GM12878 (cell line): ENCODE measurements around the gene PMM2. TPM values are rescaled to one million over a fixed set of nuclear protein-coding genes. Genes with fewer than 3 reads are reported as not detected.

Experiments used
- ATAC-seq: fragments of 200-7000 bp; cut with Tn5 transposase; 3 replicates; pipeline ENCODE4 v1.9.1; 2020; ENCODE audit warnings: mild to moderate bottlenecking, moderate library complexity
- BruUV-seq: library from RNA; stranded (reverse); fragments of 400-500 nt; replicated peaks from 2 replicates; lab custom pipeline; 2021; lab: Mats Ljungman, UMichigan
- CTCF ChIA-PET: fragments of 300-600 bp; sonication (Branson Sonifier 250); formaldehyde crosslinking; extraction: SDS; loops from one replicate; lab custom pipeline; 2021; ENCODE audit warnings: inconsistent platforms; lab: Yijun Ruan, JAX
- POLR2A ChIA-PET: fragments of 350-600 bp; formaldehyde crosslinking; extraction: SDS; loops from one replicate; lab custom pipeline; 2021; ENCODE audit warnings: inconsistent platforms; lab: Charles Lee
- RAD21 ChIA-PET: fragments of 300-600 bp; sonication (Branson Sonifier 250); formaldehyde crosslinking; loops from one replicate; lab custom pipeline; 2023; ENCODE audit warnings: antibody characterized with exemption; ENCODE audit not compliant: unreplicated experiment; lab: Charles Lee
- SMC1A ChIA-PET: fragments of 300-600 bp; sonication (Branson Sonifier 250); formaldehyde crosslinking; loops from one replicate; lab custom pipeline; 2023; ENCODE audit not compliant: unreplicated experiment, uncharacterized antibody; lab: Charles Lee
- DNase-seq: peaks from one replicate; pipeline ENCODE4 v3.0.0-alpha.2; 2011; ENCODE audit warnings: low read depth, low spot score
- FAIRE-seq: peaks from 3 replicates; lab custom pipeline; 2011; peaks lifted over from hg19 to GRCh38; lab: Jason Lieb, UNC
- H2AFZ ChIP-seq: 2 replicates; pipeline ENCODE4 v1.6.0; 2011; ENCODE audit warnings: low read depth, low read length, control low read depth; ENCODE audit not compliant: control insufficient read depth
- H3K27ac ChIP-seq: 2 replicates; pipeline ENCODE4 v1.5.1; 2011; ENCODE audit warnings: control low read depth; ENCODE audit not compliant: control insufficient read depth, insufficient read depth
- H3K27me3 ChIP-seq, 2 experiments: replicated peaks in 1 of 2; 2 replicates each; pipeline versions ENCODE4 v1.6.0 to v1.6.1; 2011; ENCODE audit warnings: low read length in 1 of 2; ENCODE audit not compliant: control insufficient read depth in 2 of 2, insufficient read depth in 2 of 2
- H3K36me3 ChIP-seq, 2 experiments: 2 replicates each; pipeline ENCODE4 v1.5.1; 2011; ENCODE audit warnings: low read length in 1 of 2; ENCODE audit not compliant: control insufficient read depth in 2 of 2, insufficient read depth in 2 of 2
- H3K4me1 ChIP-seq: 2 replicates; pipeline ENCODE4 v1.6.1; 2011; ENCODE audit warnings: mild to moderate bottlenecking, low read length, moderate library complexity, mixed read lengths; ENCODE audit not compliant: control insufficient read depth, insufficient read depth
- H3K4me2 ChIP-seq: 2 replicates; pipeline ENCODE4 v1.6.0; 2011; ENCODE audit warnings: control low read depth; ENCODE audit not compliant: control insufficient read depth, insufficient read depth
- H3K4me3 ChIP-seq: fragments of 200-600 bp; sonication (generic); 2 replicates; pipeline ENCODE4 v1.5.1; 2016
- H3K79me2 ChIP-seq: 2 replicates; pipeline ENCODE4 v1.6.0; 2011; ENCODE audit warnings: low read length; ENCODE audit not compliant: control insufficient read depth, insufficient read depth
- H3K9ac ChIP-seq: 2 replicates; pipeline ENCODE4 v1.8.0; 2011; ENCODE audit warnings: low read length, control low read depth, mixed read lengths; ENCODE audit not compliant: control insufficient read depth, insufficient read depth
- H3K9me3 ChIP-seq: replicated peaks from 3 replicates; pipeline ENCODE4 v1.5.1; 2011; ENCODE audit warnings: mild to moderate bottlenecking, low read length; ENCODE audit not compliant: control insufficient read depth, insufficient read depth
- H4K20me1 ChIP-seq: 2 replicates; pipeline ENCODE4 v1.6.0; 2011; ENCODE audit not compliant: control insufficient read depth, insufficient read depth
- BMI1 ChIP-seq: fragments of 450-650 bp; IDR thresholded peaks from 2 replicates; pipeline ENCODE4 v1.6.1; 2016; ENCODE audit warnings: mild to moderate bottlenecking, moderate library complexity, borderline replicate concordance
- BRCA1 ChIP-seq: IDR thresholded peaks from 2 replicates; pipeline ENCODE4 v1.6.1; 2011; ENCODE audit warnings: low read depth, low read length, improper control_type of control experiment
- HDAC2 ChIP-seq: fragments of 200-600 bp; sonication (generic); IDR thresholded peaks from 2 replicates; pipeline ENCODE4 v1.6.1; 2017
- HDGF ChIP-seq: fragments of 450-650 bp; IDR thresholded peaks from 2 replicates; pipeline ENCODE4 v1.6.1; 2016; ENCODE audit warnings: antibody characterized with exemption
- HSF1 ChIP-seq: fragments of 150-350 bp; IDR thresholded peaks from 2 replicates; pipeline ENCODE4 v1.6.1; 2014; ENCODE audit warnings: mild to moderate bottlenecking, low read depth, low read length
- IKZF1 ChIP-seq: fragments of 450-650 bp; conservative IDR thresholded peaks from 2 replicates; pipeline ENCODE4 v1.6.1; 2017; ENCODE audit warnings: antibody characterized with exemption, mild to moderate bottlenecking
- KDM1A ChIP-seq: fragments of 200-600 bp; sonication (generic); IDR thresholded peaks from 2 replicates; pipeline ENCODE4 v1.6.1; 2016; ENCODE audit warnings: borderline replicate concordance
- MEF2A ChIP-seq: IDR thresholded peaks from 2 replicates; pipeline ENCODE4 v1.6.1; 2011; ENCODE audit warnings: low read depth, mild to moderate bottlenecking, low read length, moderate library complexity; ENCODE audit not compliant: insufficient read depth
- NBN ChIP-seq: fragments of 450-650 bp; IDR thresholded peaks from 2 replicates; pipeline ENCODE4 v1.6.1; 2016
- PKNOX1 ChIP-seq: fragments of 450-650 bp; IDR thresholded peaks from 2 replicates; pipeline ENCODE4 v1.6.1; 2016; ENCODE audit warnings: mild to moderate bottlenecking
- PML ChIP-seq: IDR thresholded peaks from 2 replicates; pipeline ENCODE4 v1.6.1; 2012; ENCODE audit warnings: low read length, inconsistent platforms
- RFX5 ChIP-seq: IDR thresholded peaks from 2 replicates; pipeline ENCODE4 v1.6.1; 2011; ENCODE audit warnings: low read depth, low read length, improper control_type of control experiment
- SIN3A ChIP-seq: IDR thresholded peaks from 2 replicates; pipeline ENCODE4 v1.6.1; 2012; ENCODE audit warnings: low read depth, low read length, improper control_type of control experiment
- TCF3 ChIP-seq: IDR thresholded peaks from 2 replicates; pipeline ENCODE4 v1.6.1; 2012; ENCODE audit warnings: low read depth, mild to moderate bottlenecking, low read length, borderline replicate concordance; ENCODE audit not compliant: insufficient read depth
- ZBED1 ChIP-seq: IDR thresholded peaks from 2 replicates; pipeline ENCODE4 v1.6.1; 2016; ENCODE audit warnings: borderline replicate concordance
- WGBS: methylation state at CpG from one replicate; pipeline ENCODE4 v1.1.6; 2016; ENCODE audit warnings: low lambda C conversion rate; ENCODE audit not compliant: insufficient replicate concordance, insufficient coverage; ENCODE audit errors: missing lambda C conversion rate; 5-methylcytosine and 5-hydroxymethylcytosine counted together
- in situ Hi-C: fragments of 300-500 bp; cut with MboI; formaldehyde crosslinking; loops from 9 replicates; pipeline ENCODE4 v1.14.3; 2018; ENCODE audit warnings: mixed read lengths
- intact Hi-C: fragments of 100-400 bp; cut with micrococcal nuclease; formaldehyde crosslinking; loops from one replicate; pipeline ENCODE4 v1.14.2; 2022; ENCODE audit not compliant: unreplicated experiment
- polyA plus RNA-seq, 11 experiments: library from polyadenylated mRNA; depleted of rRNA in 4 of 11; unstranded in 6 of 11; stranded (reverse) in 5 of 11; fragments of >200 nt; fragmentation: Nextera tagmentation in 4 of 11; fragmentation: Illumina TruSeq in 1 of 11; extraction: Ambion mirVana in 4 of 11; extraction: Trizol in 1 of 11; gene quantifications; 1 replicate in 1 of 11; 2 replicates in 10 of 11; pipeline versions ENCODE4 v1.2.1 to v1.2.3, GENCODE V29; 2011 to 2016; ENCODE audit warnings: inconsistent platforms in 2 of 11, missing spikeins in 2 of 11, low read depth in 1 of 11
- total RNA-seq, 4 experiments: library from RNA; depleted of rRNA in 3 of 4; stranded (reverse); fragments of >200 nt in 3 of 4; fragmentation: Illumina TruSeq in 1 of 4; extraction: Trizol in 1 of 4; gene quantifications; 2 replicates each; pipeline versions ENCODE4 v1.2.1 to v1.2.3, GENCODE V29; 2013 to 2021

Gene PMM2
- total and polyA plus RNA-seq, 10 of the 15 experiments (the other 5 are each of a cell fraction or from before 2014, with no cell fraction given): 22.6 to 69.4 (median 52.3) TPM

GRCh38 chr16:8788578-8789172, 9.0 kb upstream of the PMM2 start:
- POLR2A ChIA-PET: no interaction called here
- no TSS peak for BruUV-seq
- intact Hi-C loops: no loop called here

GRCh38 chr16:8795091-8795490, 2.5 kb upstream of the PMM2 start:
- ATAC-seq (no peak), DNase-seq (no peak), FAIRE-seq (no peak)
- in situ Hi-C loops: loop anchor here (5.0 kb wide), 1 partner anchor 133 kb away; no protein-coding TSS in a partner anchor
- H3K4me2 ChIP-seq: no peak overlapping the region
- POLR2A ChIA-PET: no interaction called here
- no peak overlapping the region for H2AFZ ChIP-seq
- H3K4me1 ChIP-seq: peaks cover 10% of the 10 kb centered on the region
- peaks cover 47% of the 10 kb centered on the region for H3K79me2 ChIP-seq
- H3K27me3 ChIP-seq: no peaks in the 10 kb centered on the region
- H3K36me3 ChIP-seq: no peaks in the 10 kb centered on the region; a peak in 1 of 4 replicates
- RAD21 ChIA-PET: no interaction called here
- H3K4me3 ChIP-seq: no peak overlapping the region
- no TSS peak for BruUV-seq
- no peaks in the 10 kb centered on the region for H3K9me3 ChIP-seq
- 92% methylated on average over 8 of the region's 8 CpGs for WGBS
- no peak overlapping the region for H3K9ac ChIP-seq
- no peaks in the 10 kb centered on the region for H4K20me1 ChIP-seq
- CTCF ChIA-PET: interaction anchor here (6.4 kb wide), 1 partner anchor 133 kb away, joined by 62 read pairs; no protein-coding TSS in a partner anchor
- intact Hi-C loops: loop anchor here (5.0 kb wide), 4 partner anchors 97 to 337 kb away; partner anchors contain the start of gene HAPSTR1
- SMC1A ChIA-PET: no interaction called here
- TF ChIP-seq BRCA1 (no peak), RFX5 (no peak), ZBED1 (no peak), IKZF1 (no peak), NBN (no peak), HDGF (no peak), TCF3 (no peak), SIN3A (no peak), HSF1 (no peak), PML (no peak), MEF2A (no peak), HDAC2 (no peak), PKNOX1 (no peak)
- H3K27ac ChIP-seq: no peak overlapping the region

More at GRCh38 chr16:8788578-8789172, 9.0 kb upstream of the PMM2 start:
- TF ChIP-seq BMI1 (no peak), KDM1A (no peak)
- FAIRE-seq: no peak
- in situ Hi-C loops: no loop called here
- no peak overlapping the region for H3K4me2 ChIP-seq
- no peak overlapping the region for H3K9ac ChIP-seq
- ChIA-PET SMC1A (interaction anchor here (0.6 to 2.6 kb wide), 2 partner anchors 129 to 216 kb away, joined by 3 to 6 read pairs; no protein-coding TSS in a partner anchor), RAD21 (no interaction called here), CTCF (interaction anchor here (6.4 kb wide), 1 partner anchor 126 kb away, joined by 62 read pairs; no protein-coding TSS in a partner anchor)
- H3K27me3 ChIP-seq: no peaks in the 10 kb centered on the region
- no peak overlapping the region for H3K27ac ChIP-seq
- H3K4me3 ChIP-seq: no peak overlapping the region
- no peak for DNase-seq
- no peak for ATAC-seq
- WGBS: 88% methylated on average over 8 of the region's 8 CpGs
- H3K9me3 ChIP-seq: no peaks in the 10 kb centered on the region
- no peak overlapping the region for H2AFZ ChIP-seq
- H4K20me1 ChIP-seq: no peaks in the 10 kb centered on the region
- H3K36me3 ChIP-seq: no peaks in the 10 kb centered on the region; a peak in 1 of 4 replicates
- H3K79me2 ChIP-seq: no peaks in the 10 kb centered on the region
- no peaks in the 10 kb centered on the region for H3K4me1 ChIP-seq
